K562 (cell line): ENCODE results near the gene DCUN1D1. TPM values are rescaled to one million over a fixed set of nuclear protein-coding genes. Genes with fewer than 3 reads are reported as not detected.
A peak's percentile ranks its signal among the peaks of the same experiment; 100 is the strongest.

Experiments
- CEBPB ChIP-seq: fragments of 450-650 bp; IDR thresholded peaks from 2 replicates; pipeline ENCODE4 v1.6.1; 2016; ENCODE audit warnings: missing genetic modification characterization, missing compliant biosample characterization
- ESRRA ChIP-seq: fragments of 450-650 bp; IDR thresholded peaks from 2 replicates; pipeline ENCODE4 v1.6.1; 2014; ENCODE audit warnings: low read depth, mild to moderate bottlenecking, moderate library complexity, borderline replicate concordance
- FOS ChIP-seq: IDR thresholded peaks from 3 replicates; pipeline ENCODE4 v1.6.1; 2011; ENCODE audit not compliant: insufficient read length; ENCODE audit errors: extremely low read depth
- GTF2F1 ChIP-seq: IDR thresholded peaks from 2 replicates; pipeline ENCODE4 v1.6.1; 2011; ENCODE audit warnings: low read depth, low read length, improper control_type of control experiment
- KHSRP ChIP-seq: fragments of 450-650 bp; IDR thresholded peaks from 2 replicates; pipeline ENCODE4 v1.6.1; 2017
- POLR3G ChIP-seq: IDR thresholded peaks from 2 replicates; pipeline ENCODE4 v1.6.1; 2011; ENCODE audit not compliant: insufficient read length, insufficient replicate concordance; ENCODE audit errors: extremely low read depth
- RBM14 ChIP-seq: fragments of 200-400 bp; formaldehyde crosslinking; IDR thresholded peaks from 2 replicates; pipeline ENCODE4 v1.6.1; 2018; ENCODE audit warnings: low read depth, mild to moderate bottlenecking, low read length, moderate library complexity, borderline replicate concordance; ENCODE audit not compliant: insufficient read depth
- SIRT6 ChIP-seq: IDR thresholded peaks from one replicate; pipeline ENCODE4 v1.6.1; 2012; ENCODE audit warnings: low read depth, mild to moderate bottlenecking, control low read depth, inconsistent platforms, low read length, moderate library complexity
- SNRNP70 ChIP-seq: fragments of 200-400 bp; formaldehyde crosslinking; optimal IDR thresholded peaks from 2 replicates; pipeline ENCODE3; 2017; ENCODE audit warnings: low read depth, low read length
- TARDBP ChIP-seq: fragments of 450-650 bp; IDR thresholded peaks from 2 replicates; pipeline ENCODE4 v1.6.1; 2016
- ZFPM2 ChIP-seq: fragments of 250-450 bp; sonication (Bioruptor Pico); IDR thresholded peaks from 2 replicates; pipeline ENCODE4 v1.5.1; 2022; ENCODE audit warnings: mild to moderate bottlenecking
- ZNF134 ChIP-seq: fragments of 250-450 bp; sonication (Bioruptor Pico); conservative IDR thresholded peaks from 2 replicates; pipeline ENCODE4 v1.4.0; 2020
- ZNF224 ChIP-seq: sonication (generic); formaldehyde crosslinking; IDR thresholded peaks from 2 replicates; pipeline ENCODE4 v1.8.0; 2022; ENCODE audit warnings: mild to moderate bottlenecking, missing genetic modification reagents
- ZNF551 ChIP-seq: fragments of 250-450 bp; sonication (Bioruptor Pico); IDR thresholded peaks from 2 replicates; pipeline ENCODE4 v1.5.0; 2021; ENCODE audit warnings: mild to moderate bottlenecking, moderate library complexity
- ZNF696 ChIP-seq: fragments of 250-450 bp; sonication (Bioruptor Pico); conservative IDR thresholded peaks from 2 replicates; pipeline ENCODE4 v1.4.0; 2020; ENCODE audit warnings: mild to moderate bottlenecking, moderate library complexity
- ZNF707 ChIP-seq: fragments of 250-450 bp; sonication (Bioruptor Pico); conservative IDR thresholded peaks from 2 replicates; pipeline ENCODE4 v1.8.0; 2022; ENCODE audit warnings: inconsistent platforms, mild to moderate bottlenecking, moderate library complexity
- ZNF76 ChIP-seq: fragments of 250-450 bp; sonication (Bioruptor Pico); IDR thresholded peaks from 2 replicates; pipeline ENCODE4 v1.4.0; 2020; ENCODE audit warnings: mild to moderate bottlenecking, moderate library complexity, borderline replicate concordance
- polyA plus RNA-seq, 8 experiments: library from polyadenylated mRNA; depleted of rRNA in 4 of 8; stranded (reverse) in 5 of 8; unstranded in 3 of 8; fragments of >200 nt; fragmentation: Nextera tagmentation in 2 of 8; fragmentation: Illumina TruSeq in 1 of 8; extraction: Ambion mirVana in 2 of 8; extraction: Trizol in 1 of 8; gene quantifications; 2 replicates each; pipeline versions ENCODE4 v1.2.1 to v1.2.3, GENCODE V29; 2011 to 2014; ENCODE audit warnings: inconsistent platforms in 1 of 8, missing spikeins in 1 of 8
- total RNA-seq, 7 experiments: library from RNA; depleted of rRNA in 6 of 7; stranded (reverse); fragments of >200 nt in 6 of 7; fragmentation: Illumina TruSeq in 2 of 7; extraction: Trizol in 2 of 7; gene quantifications; 2 replicates each; pipeline versions ENCODE4 v1.2.1 to v1.2.3, GENCODE V29; 2011 to 2021; ENCODE audit warnings: low replicate concordance in 1 of 7
- TF ChIP-seq, protein P1 (sequence below): sonication (generic); formaldehyde crosslinking; IDR thresholded peaks from 2 replicates; pipeline ENCODE4 v1.4.0; 2020; ENCODE audit warnings: mild to moderate bottlenecking, missing genetic modification reagents
- TF ChIP-seq, protein P2 (sequence below): fragments of 250-450 bp; sonication (Bioruptor Pico); IDR thresholded peaks from 2 replicates; pipeline ENCODE4 v1.8.0; 2021; ENCODE audit warnings: borderline replicate concordance, mild to moderate bottlenecking, moderate library complexity; ENCODE audit not compliant: poor library complexity, severe bottlenecking
- TF ChIP-seq, protein P3 (sequence below): fragments of 200-800 bp; sonication (Bioruptor generic); IDR thresholded peaks from 2 replicates; pipeline ENCODE4 v1.6.1; 2017; ENCODE audit warnings: missing genetic modification characterization, missing compliant biosample characterization
- TF ChIP-seq, protein P4 (sequence below): sonication (generic); formaldehyde crosslinking; IDR thresholded peaks from 2 replicates; pipeline ENCODE4 v1.8.0; 2022; ENCODE audit warnings: mild to moderate bottlenecking, missing genetic modification reagents

The DCUN1D1 gene
- total and polyA plus RNA-seq, 9 of the 15 experiments (the other 6 are each of a cell fraction or from before 2014, with no cell fraction given): 11.4 to 46.8 (median 28.2) TPM

DNA sequence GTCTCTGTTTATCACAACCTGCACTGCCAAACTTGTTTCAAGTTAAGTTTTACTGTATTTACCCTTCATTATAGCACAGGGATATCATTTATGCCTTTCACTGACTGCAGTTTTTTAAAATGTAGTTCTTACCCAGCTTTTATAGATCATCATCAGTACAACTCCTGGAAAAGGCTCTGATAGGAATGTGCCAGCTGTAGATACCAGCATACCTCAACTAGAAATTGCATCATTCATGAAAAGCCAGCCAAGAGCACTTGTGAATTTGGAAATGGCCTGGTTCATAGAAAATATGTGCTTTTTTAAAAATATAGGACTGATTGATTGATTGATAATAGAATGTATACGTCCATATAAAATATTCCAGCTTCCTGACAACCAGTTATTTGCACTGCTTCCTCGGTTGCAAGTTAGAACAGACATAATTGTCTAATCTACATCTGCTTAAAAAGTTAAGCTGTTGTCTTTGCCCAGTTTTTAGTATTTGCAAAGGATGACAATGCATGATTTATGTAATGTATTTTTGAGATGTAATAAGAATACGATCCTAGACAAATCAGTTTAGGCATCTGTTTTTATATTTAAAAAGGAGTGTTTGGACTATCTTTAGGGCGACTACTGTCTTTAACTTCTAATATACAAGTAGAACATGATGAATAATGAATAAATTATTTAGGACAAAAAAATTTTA, 58.5 kb downstream of the DCUN1D1 start (continued):
- TF ChIP-seq POLR3G (no peak), ZNF134 (CRISPR knock-in tag) (no peak), ZNF76 (CRISPR knock-in tag) (no peak), ZNF696 (CRISPR knock-in tag) (no peak), ZNF707 (no peak), CEBPB (tag) (peak; percentile 83), ZNF224 (CRISPR knock-in tag) (no peak), ZFPM2 (CRISPR knock-in tag) (no peak), SIRT6 (no peak), KHSRP (no peak), SNRNP70 (no peak), TARDBP (0 out of 2 replicates have a peak, but pooled peaks have one; percentile 28), FOS (no peak), GTF2F1 (no peak), ESRRA (no peak), ZNF551 (no peak), RBM14 (no peak)
- TF ChIP-seq, protein P1, sequence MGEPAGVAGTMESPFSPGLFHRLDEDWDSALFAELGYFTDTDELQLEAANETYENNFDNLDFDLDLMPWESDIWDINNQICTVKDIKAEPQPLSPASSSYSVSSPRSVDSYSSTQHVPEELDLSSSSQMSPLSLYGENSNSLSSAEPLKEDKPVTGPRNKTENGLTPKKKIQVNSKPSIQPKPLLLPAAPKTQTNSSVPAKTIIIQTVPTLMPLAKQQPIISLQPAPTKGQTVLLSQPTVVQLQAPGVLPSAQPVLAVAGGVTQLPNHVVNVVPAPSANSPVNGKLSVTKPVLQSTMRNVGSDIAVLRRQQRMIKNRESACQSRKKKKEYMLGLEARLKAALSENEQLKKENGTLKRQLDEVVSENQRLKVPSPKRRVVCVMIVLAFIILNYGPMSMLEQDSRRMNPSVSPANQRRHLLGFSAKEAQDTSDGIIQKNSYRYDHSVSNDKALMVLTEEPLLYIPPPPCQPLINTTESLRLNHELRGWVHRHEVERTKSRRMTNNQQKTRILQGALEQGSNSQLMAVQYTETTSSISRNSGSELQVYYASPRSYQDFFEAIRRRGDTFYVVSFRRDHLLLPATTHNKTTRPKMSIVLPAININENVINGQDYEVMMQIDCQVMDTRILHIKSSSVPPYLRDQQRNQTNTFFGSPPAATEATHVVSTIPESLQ (CRISPR knock-in tag): no peak
- TF ChIP-seq, protein P2, sequence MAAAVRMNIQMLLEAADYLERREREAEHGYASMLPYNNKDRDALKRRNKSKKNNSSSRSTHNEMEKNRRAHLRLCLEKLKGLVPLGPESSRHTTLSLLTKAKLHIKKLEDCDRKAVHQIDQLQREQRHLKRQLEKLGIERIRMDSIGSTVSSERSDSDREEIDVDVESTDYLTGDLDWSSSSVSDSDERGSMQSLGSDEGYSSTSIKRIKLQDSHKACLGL (CRISPR knock-in tag): no peak
- TF ChIP-seq, protein P3, sequence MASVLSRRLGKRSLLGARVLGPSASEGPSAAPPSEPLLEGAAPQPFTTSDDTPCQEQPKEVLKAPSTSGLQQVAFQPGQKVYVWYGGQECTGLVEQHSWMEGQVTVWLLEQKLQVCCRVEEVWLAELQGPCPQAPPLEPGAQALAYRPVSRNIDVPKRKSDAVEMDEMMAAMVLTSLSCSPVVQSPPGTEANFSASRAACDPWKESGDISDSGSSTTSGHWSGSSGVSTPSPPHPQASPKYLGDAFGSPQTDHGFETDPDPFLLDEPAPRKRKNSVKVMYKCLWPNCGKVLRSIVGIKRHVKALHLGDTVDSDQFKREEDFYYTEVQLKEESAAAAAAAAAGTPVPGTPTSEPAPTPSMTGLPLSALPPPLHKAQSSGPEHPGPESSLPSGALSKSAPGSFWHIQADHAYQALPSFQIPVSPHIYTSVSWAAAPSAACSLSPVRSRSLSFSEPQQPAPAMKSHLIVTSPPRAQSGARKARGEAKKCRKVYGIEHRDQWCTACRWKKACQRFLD (CRISPR knock-in tag): peak; percentile 56; the same call in 1 of the 2 replicates
- TF ChIP-seq, protein P4, sequence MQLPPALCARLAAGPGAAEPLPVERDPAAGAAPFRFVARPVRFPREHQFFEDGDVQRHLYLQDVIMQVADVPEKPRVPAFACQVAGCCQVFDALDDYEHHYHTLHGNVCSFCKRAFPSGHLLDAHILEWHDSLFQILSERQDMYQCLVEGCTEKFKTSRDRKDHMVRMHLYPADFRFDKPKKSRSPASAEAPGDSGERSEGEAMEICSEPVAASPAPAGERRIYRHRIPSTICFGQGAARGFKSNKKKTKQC (CRISPR knock-in tag): no peak
